ENCODE results near the gene DUSP12.

GRCh38 chr1:161781995-161782394 lies 32.4 kb downstream of the DUSP12 start:
- no peak for TF ChIP-seq CTCF (IDR thresholded peaks at IDR 0.05)
- TF ChIP-seq POLR2A (IDR thresholded peaks at IDR 0.05), result no peak

Data from testis (tissue), 2 donors.